Measurements from ENCODE around the gene ARID5B.

The ARID5B gene

GRCh38 chr10:62019013-62019684 is 117.7 kb downstream of the ARID5B start (continued):
- TF ChIP-seq ZNF398 (tag by site-specific recombination; IDR thresholded peaks at IDR 0.05) (peak; percentile 24; the same call in 1 of the 2 replicates), ZNF426 (tag by site-specific recombination; IDR thresholded peaks at IDR 0.05) (no peak), ZSCAN30 (tag by site-specific recombination; IDR thresholded peaks at IDR 0.05) (peak; percentile 72; the same call in 1 of the 2 replicates), ZBTB7A (tag by site-specific recombination; IDR thresholded peaks at IDR 0.05; ENCODE audit: low read depth) (no peak; the same call in 1 of the 2 replicates), ZNF274 (IDR thresholded peaks at IDR 0.05; ENCODE audit: low read length) (no peak), ZNF274 (tag by site-specific recombination; IDR thresholded peaks at IDR 0.05; ENCODE audit: borderline replicate concordance) (no peak), ZNF114 (tag by site-specific recombination; IDR thresholded peaks at IDR 0.05) (no peak), TCF7L2 (IDR thresholded peaks at IDR 0.05; ENCODE audit: borderline replicate concordance, low read depth, low read length) (no peak), GLI2 (tag by site-specific recombination; IDR thresholded peaks at IDR 0.05; ENCODE audit: borderline replicate concordance, low read depth) (peak; percentile 89), TSHZ1 (tag by site-specific recombination; IDR thresholded peaks at IDR 0.05; ENCODE audit: borderline replicate concordance) (peak; percentile 56; the same call in 1 of the 2 replicates), ZNF157 (tag by site-specific recombination; IDR thresholded peaks at IDR 0.05) (no peak), INSM2 (tag by site-specific recombination; IDR thresholded peaks at IDR 0.05) (peak; percentile 84), ZBTB20 (tag by site-specific recombination; IDR thresholded peaks at IDR 0.05) (no peak), ZNF677 (tag by site-specific recombination; IDR thresholded peaks at IDR 0.05) (no peak), KLF16 (tag by site-specific recombination; IDR thresholded peaks at IDR 0.05) (0 out of 2 replicates have a peak, but pooled peaks have one; percentile 49), ZNF501 (tag by site-specific recombination; IDR thresholded peaks at IDR 0.05) (0 out of 2 replicates have a peak, but pooled peaks have one; percentile 21), CTCF (tag by site-specific recombination; IDR thresholded peaks at IDR 0.05) (no peak), ZNF701 (tag by site-specific recombination; IDR thresholded peaks at IDR 0.05) (no peak), BCL11A (tag by site-specific recombination; IDR thresholded peaks at IDR 0.05; ENCODE audit: low read depth) (peak; percentile 58; the same call in 1 of the 2 replicates), ZNF76 (tag by site-specific recombination; IDR thresholded peaks at IDR 0.05; ENCODE audit: borderline replicate concordance, low read depth) (peak; percentile 53), GFI1B (tag by site-specific recombination; IDR thresholded peaks at IDR 0.05) (no peak), ZNF513 (tag by site-specific recombination; IDR thresholded peaks at IDR 0.05) (0 out of 2 replicates have a peak, but pooled peaks have one; percentile 26), ZBTB1 (tag by site-specific recombination; IDR thresholded peaks at IDR 0.05) (no peak), ZNF146 (tag by site-specific recombination; IDR thresholded peaks at IDR 0.05) (peak; percentile 42; the same call in 1 of the 2 replicates), OSR2 (tag by site-specific recombination; IDR thresholded peaks at IDR 0.05) (peak; percentile 88), YY2 (tag by site-specific recombination; IDR thresholded peaks at IDR 0.05) (no peak), ZNF394 (tag by site-specific recombination; IDR thresholded peaks at IDR 0.05; ENCODE audit: borderline replicate concordance) (peak; percentile 72), RBAK (tag by site-specific recombination; IDR thresholded peaks at IDR 0.05) (no peak), OVOL3 (tag by site-specific recombination; IDR thresholded peaks at IDR 0.05) (peak; percentile 53; the same call in 1 of the 2 replicates), ZEB2 (tag by site-specific recombination; IDR thresholded peaks at IDR 0.05) (peak; percentile 96)

Measured in HEK293 (cell line).